Amniotic epithelial cell (primary cell): Measurements from ENCODE around the gene C10orf143.
"Not testable (repeated sequence)": the region's sequence is repeated elsewhere in the genome, so short reads cannot be mapped to it uniquely, and the experiment has no call there.

Experiments used
- DNase-seq: peaks from one replicate; pipeline ENCODE4 v3.0.0-alpha.2; 2010; ENCODE audit warnings: low read depth

C10orf143 gene

DNA sequence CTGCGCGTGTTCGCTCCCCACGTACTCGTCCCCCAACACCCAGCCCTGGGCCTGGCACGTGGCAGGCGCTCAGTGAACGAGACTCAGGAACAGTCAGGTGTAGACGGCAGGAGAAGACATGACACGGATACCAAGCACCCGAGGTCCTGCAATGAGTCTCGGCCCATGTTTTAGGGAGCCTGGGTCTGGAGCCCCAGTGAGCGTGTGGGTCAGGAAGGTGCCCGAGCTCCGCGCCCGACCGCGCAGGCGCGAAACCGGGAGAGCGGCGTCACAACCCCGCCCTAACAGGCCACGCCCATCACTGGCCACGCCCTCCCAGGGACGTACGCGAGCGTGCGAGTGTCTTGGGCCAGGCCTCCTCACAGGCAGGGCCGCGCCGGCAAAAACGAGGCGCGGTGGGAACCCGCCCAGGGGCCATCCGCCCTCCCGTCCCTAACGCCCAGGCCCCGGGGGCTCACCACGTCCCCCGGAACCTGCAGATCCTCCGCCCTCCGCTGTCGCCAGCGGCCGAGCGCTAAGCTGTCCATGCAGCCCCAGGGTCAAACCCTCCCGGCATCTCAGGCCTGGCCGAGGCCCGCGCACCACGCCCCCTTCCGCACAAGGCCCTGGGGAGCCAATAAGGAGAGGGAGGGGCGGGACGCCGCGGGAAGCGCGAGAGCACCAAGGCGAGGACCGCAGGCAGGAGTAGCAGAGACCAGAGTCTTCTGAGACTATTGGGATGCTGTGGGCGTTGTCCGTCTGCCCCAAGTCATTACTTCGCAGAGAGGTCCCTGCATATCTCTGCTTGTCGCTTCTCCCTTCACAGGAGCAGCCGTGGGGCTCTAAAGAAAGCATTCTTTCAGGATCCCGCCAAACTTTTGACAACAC, at the start of gene C10orf143:
TSS of gene C10orf143 (minus strand) at position 585 of the 867 bp plus-strand sequence. CDS start at position 527, 58 bp downstream.
- peak; percentile 96 for DNase-seq

DNA sequence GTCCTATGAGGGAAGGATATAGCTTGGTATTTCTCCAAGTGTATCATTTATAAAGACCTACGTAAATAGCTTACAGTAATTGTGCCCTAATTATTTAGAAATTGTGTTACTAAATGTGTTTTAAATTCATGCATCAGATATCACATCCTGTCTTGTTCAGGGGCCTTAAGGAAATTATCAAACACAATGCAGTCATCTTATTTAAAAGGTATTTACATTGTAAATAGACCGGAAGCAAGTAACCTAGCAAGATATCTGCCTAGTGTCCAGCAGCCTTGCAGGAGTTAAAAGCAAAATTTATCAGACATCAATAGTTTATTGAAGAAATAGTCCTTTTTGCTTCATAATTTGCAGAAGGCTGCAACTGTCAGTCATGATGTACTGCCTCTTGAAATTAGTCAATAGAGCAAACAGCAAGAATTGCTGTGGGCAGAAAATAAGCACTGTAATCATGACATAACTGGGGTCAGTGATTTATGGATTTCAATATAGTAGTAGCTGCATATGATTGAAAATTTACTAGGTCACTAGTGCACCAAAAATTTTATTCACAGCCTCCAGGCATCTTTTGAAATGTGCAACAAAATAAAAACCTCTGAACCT, 48.7 kb upstream of the C10orf143 start:
- no peak for DNase-seq

DNA sequence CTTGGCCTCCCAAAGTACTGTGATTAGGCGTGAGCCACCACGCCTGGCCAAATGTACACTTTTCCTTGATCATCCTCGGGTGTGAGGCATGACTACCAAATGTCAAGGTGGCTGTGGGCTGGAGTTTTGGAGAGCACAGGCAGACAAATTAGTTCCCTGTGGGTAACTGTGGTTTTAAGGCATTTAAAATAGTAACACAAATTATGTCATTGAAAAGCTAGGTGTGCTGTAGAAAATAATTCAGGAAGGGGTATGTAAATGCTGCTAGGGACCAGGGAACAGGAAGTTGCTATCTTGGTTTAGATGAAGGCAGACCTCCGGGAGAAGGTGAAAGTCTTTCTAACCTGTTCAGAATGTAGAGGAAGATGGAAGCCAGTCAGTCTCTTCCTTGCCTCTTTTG, 35.4 kb upstream of the C10orf143 start:
- no peak for DNase-seq

DNA sequence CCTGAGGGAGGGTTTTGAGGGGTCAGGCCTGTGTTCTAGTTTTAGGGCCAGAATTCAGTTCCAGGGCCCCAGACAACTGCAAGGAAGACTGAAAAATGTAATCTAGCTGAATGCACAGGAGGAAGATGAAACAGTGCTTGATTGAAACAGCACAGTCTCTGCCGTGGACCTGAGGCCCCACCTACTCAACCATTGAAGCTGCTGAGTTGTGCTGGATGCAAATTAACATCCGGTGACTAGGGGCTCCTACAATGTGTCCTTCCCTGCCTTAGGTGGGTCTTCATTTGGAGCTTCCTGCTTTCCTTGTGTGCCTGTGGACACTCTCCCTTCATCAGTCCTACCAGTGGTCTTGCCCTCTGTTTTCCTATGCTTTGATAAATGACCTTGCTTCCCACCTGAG, 31.2 kb upstream of the C10orf143 start:
- no peak for DNase-seq

DNA sequence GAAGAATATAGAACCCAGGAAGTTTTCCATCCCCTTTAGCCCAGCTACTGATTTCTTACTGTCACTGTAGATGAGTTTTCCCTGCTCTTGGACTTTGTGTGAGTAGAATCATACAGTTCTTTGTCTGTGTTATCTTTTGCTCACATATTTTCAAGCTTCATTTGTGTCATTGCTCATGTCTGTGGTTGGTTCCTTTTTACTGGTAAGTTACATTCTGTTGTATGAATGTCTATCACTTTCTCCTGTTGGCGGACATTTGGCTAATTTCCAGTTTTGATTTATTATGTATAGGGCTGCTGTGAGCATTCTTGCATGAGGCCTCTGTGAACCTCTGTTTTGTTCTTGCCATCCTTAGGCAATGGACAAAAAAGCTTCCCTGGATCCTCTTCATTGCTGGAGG, 30.8 kb upstream of the C10orf143 start:
- peak; percentile 74 for DNase-seq

DNA sequence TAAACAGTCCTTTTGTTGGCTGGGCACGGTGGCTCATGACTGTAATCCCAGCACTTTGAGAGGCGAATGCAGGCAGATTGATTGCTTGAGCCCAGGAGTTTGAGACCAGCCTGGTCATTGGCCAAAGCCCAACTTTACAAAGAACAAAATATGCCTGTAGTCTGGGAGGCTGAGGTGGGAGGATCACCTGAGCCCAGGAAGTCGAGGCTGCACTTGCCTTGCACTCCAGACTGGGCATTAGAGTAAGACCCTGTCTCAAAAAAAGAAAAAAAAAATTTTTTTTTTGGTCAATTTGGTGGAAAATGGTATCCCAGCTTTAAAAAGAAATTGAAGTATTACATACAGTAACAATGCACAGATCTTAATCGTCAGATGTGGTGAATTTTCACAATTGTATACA, 30.4 kb upstream of the C10orf143 start:
- DNase-seq: no peak

DNA sequence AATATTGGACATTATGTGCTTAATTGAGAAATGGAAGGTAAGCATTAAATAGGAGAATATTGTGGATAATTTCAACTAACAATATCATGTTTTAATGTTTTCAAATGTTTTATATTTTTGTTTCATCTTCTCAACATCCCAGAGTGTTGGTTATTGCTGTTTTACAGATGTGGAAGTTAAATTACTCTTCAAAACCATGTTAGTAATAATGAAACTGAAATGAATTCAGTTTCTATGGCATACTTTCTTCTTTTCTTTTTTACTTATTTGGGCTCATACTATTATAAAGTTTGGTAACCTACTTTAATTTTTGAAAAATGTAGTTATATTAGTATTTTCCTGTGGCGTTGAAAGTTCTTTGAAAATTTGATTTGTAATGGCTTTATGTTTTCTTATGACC, 29.8 kb upstream of the C10orf143 start:
- DNase-seq: no peak

DNA sequence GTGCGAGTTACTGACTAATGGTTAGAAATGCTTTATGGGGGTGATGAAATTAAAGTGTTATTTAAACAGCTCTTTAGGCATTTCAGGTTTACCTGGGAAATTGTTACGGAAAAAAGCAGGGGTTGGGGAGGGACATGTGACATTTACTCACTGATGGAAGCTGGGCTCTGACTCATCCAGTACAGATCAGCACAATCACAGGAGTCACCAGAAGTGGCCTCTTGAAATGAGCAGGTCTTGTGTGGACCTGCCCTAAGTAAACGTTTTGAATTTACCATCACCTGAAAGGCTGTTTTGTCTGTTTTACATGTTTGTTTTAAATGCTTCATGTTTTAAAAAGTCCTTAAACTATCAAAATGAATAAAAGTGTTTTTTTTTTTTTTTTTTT, 27.8 kb upstream of the C10orf143 start:
- peak; percentile 45 for DNase-seq

DNA sequence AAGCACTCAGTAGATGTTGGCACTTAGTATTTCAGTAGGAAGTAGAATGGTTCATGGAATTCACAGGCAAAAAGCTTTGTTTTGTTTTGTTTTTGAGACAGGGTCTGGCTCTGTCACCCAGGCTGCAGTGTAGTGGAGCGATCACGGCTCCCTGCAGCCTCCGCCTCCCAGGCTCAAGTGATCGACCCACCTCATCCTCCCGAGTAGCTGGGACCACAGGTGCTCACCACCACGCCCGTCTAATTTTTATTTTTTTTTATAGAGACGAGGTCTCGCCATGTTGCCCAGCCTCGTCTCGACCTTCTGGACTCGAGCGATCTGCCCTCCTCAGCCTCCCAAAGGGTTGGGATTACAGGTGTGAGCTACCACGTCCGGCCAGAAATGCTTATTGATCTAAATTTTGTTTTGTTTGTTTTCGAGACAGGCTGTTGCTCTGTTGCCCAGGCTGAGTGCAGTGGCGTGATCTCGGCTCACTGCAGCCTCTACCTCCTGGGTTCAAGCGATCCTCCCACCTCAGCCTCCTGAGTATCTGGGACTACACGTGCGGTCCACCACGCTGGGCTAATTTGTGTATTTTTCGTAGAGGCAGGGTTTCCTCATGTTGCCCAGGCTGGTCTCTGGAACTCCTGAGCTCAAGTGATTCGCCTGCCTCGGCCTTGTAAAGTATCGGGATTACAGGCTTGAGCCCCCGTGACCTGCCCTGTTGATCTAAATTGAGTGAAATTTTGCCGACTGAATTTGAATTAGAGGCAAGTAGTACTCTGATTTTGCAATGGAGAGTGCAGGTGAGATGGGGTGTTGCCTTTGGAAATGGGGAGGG, 27.2 kb upstream of the C10orf143 start:
- DNase-seq: no peak

DNA sequence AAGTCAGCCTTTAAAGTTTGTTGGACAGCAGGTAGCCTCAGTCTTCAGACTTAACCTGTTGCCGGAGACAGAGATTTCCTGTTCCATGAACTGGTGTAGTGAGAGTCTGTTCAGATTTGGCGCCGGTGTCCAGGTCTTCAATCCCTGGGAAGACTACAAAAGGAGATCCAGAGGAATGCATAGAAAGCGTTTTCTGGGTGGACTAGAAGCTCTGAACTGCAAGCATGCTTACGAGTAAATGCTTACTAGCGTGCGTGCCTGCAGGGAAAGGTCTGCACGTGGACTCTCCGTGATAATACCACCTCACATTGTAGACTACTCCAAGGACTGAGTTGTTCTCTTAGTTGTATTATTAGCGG, 26.4 kb upstream of the C10orf143 start:
- peak; percentile 49 for DNase-seq

DNA sequence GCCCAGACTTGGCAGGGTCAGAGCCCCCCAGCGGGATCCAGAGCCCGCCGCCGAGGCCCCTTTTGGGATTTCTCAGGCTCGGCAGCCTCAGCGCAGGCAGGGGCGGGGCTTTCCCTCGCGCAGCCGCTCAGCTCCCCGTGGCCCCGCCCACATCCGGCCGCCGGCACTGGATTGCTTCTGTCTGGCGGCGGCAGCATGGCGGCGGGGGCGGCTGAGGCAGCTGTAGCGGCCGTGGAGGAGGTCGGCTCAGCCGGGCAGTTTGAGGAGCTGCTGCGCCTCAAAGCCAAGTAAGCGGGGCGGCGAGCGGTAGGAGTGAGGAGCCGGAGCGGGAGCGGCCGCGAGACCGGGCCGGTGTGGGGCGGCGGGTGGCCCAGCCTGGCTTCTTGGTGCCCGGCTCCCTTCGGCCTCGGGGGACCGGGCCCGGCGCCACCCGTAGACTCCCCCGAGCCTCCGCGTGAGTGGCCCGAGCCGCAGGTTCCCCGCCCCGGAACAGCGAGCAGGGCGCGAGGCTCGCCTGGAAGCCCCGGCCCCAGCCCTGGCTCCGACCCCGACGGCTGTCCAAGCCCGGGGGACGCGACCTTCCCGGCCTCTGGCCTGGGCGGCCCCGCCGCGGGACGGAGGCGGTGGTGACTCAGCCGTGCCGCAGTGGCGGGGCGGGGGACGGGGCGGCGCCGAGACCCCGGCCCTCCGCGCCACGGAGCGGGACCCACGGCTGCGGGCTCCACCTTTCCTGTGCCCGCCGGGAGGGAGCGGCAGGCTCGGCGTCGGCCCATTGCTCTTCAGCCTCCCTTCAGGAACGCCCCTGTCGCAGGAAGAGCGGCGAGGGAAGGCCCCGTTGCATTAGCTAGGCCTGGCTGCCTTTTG, 25.8 kb upstream of the C10orf143 start, which contains the start of gene GLRX3:
TSS of gene GLRX3 (plus strand) at position 166 of the 864 bp plus-strand sequence. CDS start at position 196, 30 bp downstream.
- peak; percentile 65 for DNase-seq

DNA sequence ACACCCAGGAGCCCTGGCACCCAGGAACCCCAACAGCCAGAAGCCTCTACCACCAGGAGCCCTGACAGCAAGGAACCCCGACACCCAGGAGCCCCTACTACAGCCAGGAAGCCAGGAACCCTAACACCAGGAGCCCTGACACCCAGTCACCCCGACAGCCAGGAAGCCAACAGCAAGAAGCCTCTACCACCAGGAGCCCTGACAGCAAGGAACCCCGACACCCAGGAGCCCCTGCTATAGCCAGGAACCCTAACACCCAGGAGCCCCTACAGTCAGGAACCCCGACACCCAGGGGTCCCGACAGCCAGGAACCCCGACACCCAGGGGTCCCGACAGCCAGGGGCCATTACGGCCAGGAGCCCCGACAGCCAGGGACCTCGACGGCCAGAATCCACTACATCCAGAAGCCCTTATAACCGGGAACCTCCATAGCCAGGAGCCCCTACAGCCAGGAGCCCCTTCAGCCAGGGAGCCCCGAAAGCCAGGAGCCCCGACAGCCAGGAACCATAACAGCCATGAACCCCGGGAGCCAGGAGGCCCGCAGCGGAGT, 25.1 kb upstream of the C10orf143 start:
- DNase-seq: no peak

DNA sequence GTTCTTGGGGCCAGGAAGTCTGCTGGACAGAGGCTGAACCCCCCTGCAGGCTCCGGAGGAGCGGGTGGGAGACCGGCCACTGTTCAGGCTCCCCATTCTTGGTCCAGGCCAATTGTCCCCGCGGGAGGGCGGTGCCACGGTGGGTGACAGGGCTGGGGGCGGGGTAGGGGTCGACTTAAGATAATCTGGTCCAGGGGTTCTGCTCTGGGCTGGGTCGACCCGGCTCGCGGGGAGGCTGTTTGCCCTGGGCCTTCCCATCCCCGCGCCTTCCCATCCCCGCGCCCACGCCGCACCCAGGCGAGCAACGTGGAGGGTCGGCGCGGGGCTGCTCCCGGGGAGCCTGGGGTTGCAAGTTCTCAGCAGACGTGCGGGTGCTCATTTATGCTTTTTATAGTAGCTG, 18.3 kb upstream of the C10orf143 start:
- DNase-seq: no peak

DNA sequence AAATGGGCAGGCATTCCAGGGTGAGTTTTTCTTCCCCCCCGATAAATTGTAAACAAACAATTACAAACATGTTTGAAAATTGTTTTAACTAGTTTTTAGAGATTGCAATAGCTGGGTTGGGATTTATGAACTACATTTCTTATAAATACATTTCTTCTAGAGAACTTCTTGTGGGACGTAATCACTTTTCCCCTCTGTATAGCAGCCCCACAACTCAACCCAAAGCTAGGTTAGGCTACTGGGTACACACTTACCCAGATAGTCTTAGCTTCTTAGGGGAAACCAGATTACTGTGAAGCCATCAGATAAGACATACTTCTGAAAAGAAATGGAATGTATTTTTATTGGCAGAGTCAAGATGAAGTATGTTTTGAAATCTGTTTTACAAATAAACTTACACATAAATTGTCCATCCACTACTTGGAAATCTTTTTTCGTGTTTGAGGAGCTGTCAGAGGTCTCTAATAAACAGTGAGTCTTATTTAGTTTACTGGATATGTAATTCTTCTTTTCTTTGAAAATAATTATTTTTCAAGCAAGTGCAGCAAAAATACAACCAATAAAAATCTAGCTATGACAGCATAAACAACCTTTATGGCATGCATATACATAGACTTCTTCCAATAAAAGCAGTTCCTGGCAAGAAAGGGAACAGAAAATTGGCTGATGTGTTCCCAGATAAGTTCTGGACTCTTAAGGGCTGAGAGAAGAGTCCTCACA, 17.6 kb upstream of the C10orf143 start:
- no peak for DNase-seq

DNA sequence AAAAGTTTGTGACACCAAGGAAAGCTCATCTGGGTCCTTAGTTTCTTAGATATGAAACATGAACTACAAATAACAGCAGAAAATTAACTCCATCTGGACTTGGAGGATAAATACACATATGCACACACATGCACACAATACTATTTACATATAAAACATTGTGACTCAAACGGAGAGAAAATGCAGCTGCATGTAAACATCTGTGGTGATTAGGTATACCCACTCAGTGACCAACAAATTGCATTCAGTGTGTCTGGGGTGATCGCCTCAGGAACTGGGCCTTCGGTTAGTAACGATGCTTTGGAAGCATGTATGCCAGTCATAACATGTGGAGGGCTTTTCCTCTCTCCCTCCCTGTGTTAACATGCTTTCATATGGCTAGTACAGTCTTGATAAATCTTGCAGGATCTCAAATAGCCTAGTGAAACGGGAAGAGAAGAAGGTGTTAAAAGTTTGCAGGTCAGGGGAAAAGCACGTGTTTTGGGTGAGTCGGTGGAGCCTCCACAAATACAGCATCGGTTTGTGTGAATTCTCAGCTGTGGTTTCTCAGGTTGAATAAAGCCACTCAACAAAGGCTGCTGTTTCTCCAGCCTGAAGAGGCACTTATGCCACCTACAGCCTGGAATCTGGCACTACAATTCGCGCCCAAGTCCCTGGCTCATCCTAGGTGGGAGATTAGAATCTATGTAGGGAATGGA, 16.9 kb upstream of the C10orf143 start:
- DNase-seq: peak; percentile 69

DNA sequence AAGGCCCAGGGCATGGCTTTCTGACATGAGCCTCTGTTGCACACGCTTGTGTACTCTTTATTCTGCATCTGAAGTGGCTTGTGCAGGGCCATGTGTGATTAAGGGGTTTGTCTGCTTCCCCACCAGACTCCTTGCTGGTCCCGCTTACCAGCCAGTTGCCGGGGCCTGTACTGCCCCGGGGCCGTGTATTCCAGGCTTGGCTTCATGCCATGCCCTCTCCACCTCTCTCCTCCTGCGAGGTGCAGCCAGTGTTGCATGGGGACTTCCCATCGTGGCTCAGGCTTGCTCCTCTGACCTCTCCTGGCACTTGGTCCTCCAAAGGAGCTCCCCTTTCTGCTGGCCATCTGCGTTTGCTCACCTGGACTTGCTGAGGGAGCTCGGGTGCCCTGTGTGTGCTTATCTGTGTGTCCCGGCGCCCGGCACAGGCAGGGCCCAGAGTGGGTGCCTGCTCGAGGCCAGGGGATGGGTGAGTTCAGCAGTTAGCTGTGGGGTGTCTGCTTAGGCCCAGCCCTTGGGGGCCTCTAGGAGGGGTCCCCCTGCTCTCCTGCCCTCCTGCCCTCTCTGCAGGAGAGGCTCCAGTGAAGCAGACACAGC, 11.0 kb upstream of the C10orf143 start:
- no peak for DNase-seq

DNA sequence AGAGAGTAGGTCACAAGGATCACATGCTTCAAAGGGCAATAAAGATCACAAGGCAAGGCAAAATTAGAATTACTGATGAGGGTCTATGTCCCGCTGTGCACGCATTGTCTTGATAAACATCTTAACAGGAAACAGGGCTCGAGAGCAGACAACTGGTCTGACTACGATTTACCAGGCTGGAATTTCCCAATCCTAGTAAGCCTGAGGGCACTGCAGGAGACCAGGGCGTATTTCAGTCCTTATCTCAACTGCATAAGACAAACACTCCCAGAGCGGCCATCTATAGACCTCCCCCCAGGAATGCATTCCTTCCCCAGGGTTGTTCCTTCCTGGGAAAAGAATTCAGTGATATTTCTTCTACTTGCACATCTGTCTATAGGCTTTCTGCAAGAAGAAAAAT, 6.9 kb upstream of the C10orf143 start:
- DNase-seq: not testable (repeated sequence)

DNA sequence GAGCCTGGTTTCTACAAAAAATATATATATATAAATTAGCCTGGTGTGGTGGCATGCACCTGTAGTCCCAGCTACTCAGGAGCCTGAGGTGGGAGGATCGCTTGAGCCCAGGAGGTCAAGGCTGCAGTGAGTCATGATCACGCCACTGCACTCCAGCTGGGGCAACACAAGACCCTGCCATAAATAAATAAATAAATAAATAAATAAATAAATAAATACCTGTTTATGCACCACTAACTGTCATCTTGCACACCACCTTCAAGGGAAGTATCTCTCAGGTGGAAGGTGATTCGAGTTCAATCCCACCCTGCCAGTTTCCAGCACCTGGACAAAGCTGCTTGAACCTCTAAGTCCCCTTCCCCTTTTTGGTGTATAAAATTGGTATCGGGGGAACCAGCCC, 6.3 kb upstream of the C10orf143 start:
- not testable (repeated sequence) for DNase-seq

DNA sequence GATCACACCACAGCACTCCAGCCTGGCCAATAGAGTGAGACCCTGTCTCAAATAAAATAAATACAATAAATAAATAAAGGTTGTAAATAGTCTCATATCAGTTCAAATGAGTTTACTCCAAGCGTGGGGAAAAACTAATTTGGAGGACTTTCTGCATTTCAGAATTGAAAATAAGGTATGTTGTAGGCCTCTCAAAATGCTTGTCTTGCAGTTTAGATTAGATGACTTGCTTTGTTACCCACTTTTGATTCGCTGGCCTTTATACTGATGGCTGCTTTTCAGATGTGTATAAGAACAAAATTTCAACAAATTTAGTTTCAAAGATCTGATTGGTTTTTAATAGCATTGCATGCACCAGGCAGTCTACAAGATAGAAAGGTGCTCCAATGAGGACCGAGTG, 2.2 kb upstream of the C10orf143 start:
- no peak for DNase-seq

DNA sequence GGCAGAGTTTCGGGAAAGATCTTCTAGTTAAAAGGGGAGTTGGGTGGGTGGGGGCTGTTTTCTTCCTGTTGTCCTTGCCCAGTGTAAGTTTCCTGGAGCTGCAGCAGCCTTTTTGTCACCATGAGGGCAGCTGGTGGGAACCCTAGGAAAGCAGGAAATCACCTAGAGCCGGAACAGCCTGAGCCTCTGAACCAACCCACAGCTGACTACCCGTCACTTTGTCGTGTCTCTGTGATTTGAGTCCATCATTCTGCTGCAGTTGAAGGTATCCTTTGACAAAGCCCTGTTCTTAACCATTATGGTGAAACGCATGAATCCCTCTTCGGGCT, 1.2 kb upstream of the C10orf143 start:
- no peak for DNase-seq
